DND-41 (cell line): ENCODE data around the gene SPOCK2.

Experiments
- ATAC-seq: fragments of 200-7000 bp; cut with Tn5 transposase; 3 replicates; pipeline ENCODE4 v1.9.1; 2021; ENCODE audit warnings: low read depth; ENCODE audit not compliant: insufficient read depth
- DNase-seq: peaks from one replicate; pipeline ENCODE4 v3.0.0-alpha.2; 2020
- H2AFZ ChIP-seq: 2 replicates; pipeline ENCODE4 v1.6.0; 2012; ENCODE audit warnings: low read depth, low read length
- H3K27ac ChIP-seq: 2 replicates; pipeline ENCODE4 v1.5.1; 2012; ENCODE audit warnings: low read length, inconsistent platforms
- H3K27me3 ChIP-seq: fragments of 200-600 bp; sonication (generic); 2 replicates; pipeline ENCODE4 v1.6.0; 2012; ENCODE audit warnings: low read length, mild to moderate bottlenecking, inconsistent platforms; ENCODE audit not compliant: insufficient read depth, poor library complexity
- H3K36me3 ChIP-seq: 2 replicates; pipeline ENCODE4 v1.5.1; 2012; ENCODE audit warnings: low read length, inconsistent platforms; ENCODE audit not compliant: insufficient read depth
- H3K4me1 ChIP-seq: 2 replicates; pipeline ENCODE4 v1.5.1; 2012; ENCODE audit warnings: mild to moderate bottlenecking, low read length; ENCODE audit not compliant: insufficient read depth
- H3K4me2 ChIP-seq: 2 replicates; pipeline ENCODE4 v1.6.0; 2012; ENCODE audit warnings: mild to moderate bottlenecking, moderate library complexity, low read length, inconsistent platforms; ENCODE audit not compliant: insufficient read depth
- H3K4me3 ChIP-seq, 2 experiments: fragments of 200-600 bp in 1 of 2; shearing (Covaris generic) in 1 of 2; 2 replicates each; pipeline ENCODE4 v1.5.1; 2012 to 2016; ENCODE audit warnings: inconsistent platforms in 2 of 2, low read length in 2 of 2, mild to moderate bottlenecking in 2 of 2, low read depth in 1 of 2, moderate library complexity in 1 of 2
- H3K79me2 ChIP-seq: 2 replicates; pipeline ENCODE4 v1.6.0; 2012; ENCODE audit warnings: low read length, inconsistent platforms; ENCODE audit not compliant: insufficient read depth
- H3K9ac ChIP-seq: 2 replicates; pipeline ENCODE4 v1.6.0; 2012; ENCODE audit warnings: low read depth, mild to moderate bottlenecking, inconsistent platforms, low read length, moderate library complexity
- H3K9me3 ChIP-seq: 2 replicates; pipeline ENCODE4 v1.5.1; 2012; ENCODE audit warnings: low read length, moderate library complexity, mild to moderate bottlenecking, inconsistent platforms; ENCODE audit not compliant: insufficient read depth, severe bottlenecking
- H4K20me1 ChIP-seq: 2 replicates; pipeline ENCODE4 v1.6.0; 2012; ENCODE audit warnings: low read length; ENCODE audit not compliant: insufficient read depth
- CTCF ChIP-seq: IDR thresholded peaks from 2 replicates; pipeline ENCODE4 v1.5.1; 2012; ENCODE audit warnings: borderline replicate concordance, low read length, moderate library complexity, mild to moderate bottlenecking; ENCODE audit not compliant: poor library complexity, severe bottlenecking; ENCODE audit errors: extremely low read depth
- EZH2 ChIP-seq: IDR thresholded peaks from 3 replicates; pipeline ENCODE4 v1.6.1; 2012; ENCODE audit warnings: borderline replicate concordance, low read depth, mild to moderate bottlenecking, moderate library complexity, low read length, inconsistent platforms; ENCODE audit not compliant: severe bottlenecking

The SPOCK2 gene

GRCh38 chr10:72116372-72116771 lies 28.0 kb upstream of the SPOCK2 start:
- Histone ChIP-seq H3K79me2 (no peaks in the 10 kb centered on the region), H3K9me3 (peaks cover 14% of the 10 kb centered on the region), H3K36me3 (peaks cover 33% of the 10 kb centered on the region), H3K4me2 (no peak overlapping the region), H3K4me1 (no peaks in the 10 kb centered on the region), H3K9ac (no peak overlapping the region), H4K20me1 (no peaks in the 10 kb centered on the region), H3K27ac (no peak overlapping the region), H2AFZ (no peak overlapping the region), H3K4me3 (no peak overlapping the region), H3K27me3 (no peaks in the 10 kb centered on the region)
- no peak for DNase-seq
- no peak for ATAC-seq
- TF ChIP-seq CTCF (no peak), EZH2 (no peak)

- Histone ChIP-seq H3K36me3 (peaks cover 36% of the 10 kb centered on the region), H2AFZ (no peak overlapping the region), H3K9me3 (peaks cover 14% of the 10 kb centered on the region), H3K79me2 (no peaks in the 10 kb centered on the region), H3K4me2 (no peak overlapping the region), H3K9ac (no peak overlapping the region), H3K4me3 (no peak overlapping the region), H3K27me3 (no peaks in the 10 kb centered on the region), H4K20me1 (no peaks in the 10 kb centered on the region), H3K4me1 (peaks cover 6% of the 10 kb centered on the region), H3K27ac (no peak overlapping the region; the same call in 1 of the 2 replicates)
- no peak for TF ChIP-seq CTCF
- ATAC-seq = no peak
- no peak for DNase-seq
Observed at GRCh38 chr10:72114706-72115450, 26.5 kb upstream of the SPOCK2 start.

- H3K27ac ChIP-seq = no peak overlapping the region
- H3K4me1 ChIP-seq = peaks cover 46% of the 10 kb centered on the region
- no peak overlapping the region for H3K4me3 ChIP-seq
- H3K9me3 ChIP-seq = peaks cover under 1% of the 10 kb centered on the region
- H3K27me3 ChIP-seq = no peaks in the 10 kb centered on the region
- ATAC-seq (no peak), DNase-seq (no peak)
- no peak overlapping the region for H3K4me2 ChIP-seq
- TF ChIP-seq CTCF (no peak), EZH2 (no peak)
- no peak overlapping the region for H2AFZ ChIP-seq
- H3K36me3 ChIP-seq = peaks cover 13% of the 10 kb centered on the region
- no peaks in the 10 kb centered on the region for H4K20me1 ChIP-seq
- H3K9ac ChIP-seq = no peak overlapping the region
- no peaks in the 10 kb centered on the region for H3K79me2 ChIP-seq
Observed at GRCh38 chr10:72110673-72111401, 22.5 kb upstream of the SPOCK2 start.
